Parathyroid adenoma (tissue), 2 donors: Measurements from ENCODE around the gene TRDN.

Source experiments
- H2AFZ ChIP-seq: fragments of 300-600 bp; sonication (generic); one replicate; pipeline ENCODE4 v1.7.0; 2017; ENCODE audit warnings: antibody characterized with exemption, mild to moderate bottlenecking
- H3K27ac ChIP-seq: fragments of 300-600 bp; sonication (generic); one replicate; pipeline ENCODE4 v1.7.0; 2017
- H3K27me3 ChIP-seq: fragments of 300-600 bp; sonication (generic); one replicate; pipeline ENCODE4 v1.7.0; 2017; ENCODE audit warnings: low read length; ENCODE audit not compliant: control insufficient read depth, insufficient read depth
- H3K36me3 ChIP-seq: fragments of 300-600 bp; sonication (generic); one replicate; pipeline ENCODE4 v1.7.0; 2017; ENCODE audit warnings: low read length; ENCODE audit not compliant: control insufficient read depth, insufficient read depth
- H3K4me1 ChIP-seq: fragments of 300-600 bp; sonication (generic); one replicate; pipeline ENCODE4 v1.7.0; 2017; ENCODE audit warnings: control low read depth
- H3K4me2 ChIP-seq: fragments of 300-600 bp; sonication (generic); one replicate; pipeline ENCODE4 v1.7.0; 2017; ENCODE audit warnings: low read length
- H3K4me3 ChIP-seq: fragments of 300-600 bp; sonication (generic); one replicate; pipeline ENCODE4 v1.7.0; 2017; ENCODE audit warnings: low read depth, low read length
- H3K79me2 ChIP-seq: fragments of 300-600 bp; sonication (generic); one replicate; pipeline ENCODE4 v1.7.0; 2017; ENCODE audit warnings: control low read depth
- H3K9ac ChIP-seq: fragments of 300-600 bp; sonication (generic); one replicate; pipeline ENCODE4 v1.7.0; 2017; ENCODE audit warnings: mild to moderate bottlenecking
- H3K9me3 ChIP-seq: fragments of 300-600 bp; sonication (generic); one replicate; pipeline ENCODE4 v1.7.0; 2017; ENCODE audit warnings: low read length; ENCODE audit not compliant: control insufficient read depth
- CTCF ChIP-seq: fragments of 300-600 bp; sonication (generic); IDR thresholded peaks from one replicate; pipeline ENCODE4 v1.7.0; 2017; ENCODE audit warnings: antibody characterized with exemption, mild to moderate bottlenecking
- donor health status: primary hyperparathyroidism.

Gene TRDN

GRCh38 chr6:123447315-123447937 is 189.3 kb downstream of the TRDN start:
- H3K36me3 ChIP-seq = no peaks in the 10 kb centered on the region
- no peaks in the 10 kb centered on the region for H3K9me3 ChIP-seq
- no peak overlapping the region for H3K4me3 ChIP-seq
- TF ChIP-seq CTCF = no peak
- no peak overlapping the region for H3K27ac ChIP-seq
- no peaks in the 10 kb centered on the region for H3K4me1 ChIP-seq
- no peak overlapping the region for H2AFZ ChIP-seq
- H3K79me2 ChIP-seq = no peaks in the 10 kb centered on the region
- H3K27me3 ChIP-seq = no peaks in the 10 kb centered on the region
- H3K9ac ChIP-seq = no peak overlapping the region
- H3K4me2 ChIP-seq = no peak overlapping the region

GRCh38 chr6:123439371-123439770 is 197.4 kb downstream of the TRDN start:
- no peak overlapping the region for H3K4me3 ChIP-seq
- no peak overlapping the region for H3K4me2 ChIP-seq
- TF ChIP-seq CTCF = no peak
- H3K4me1 ChIP-seq = no peaks in the 10 kb centered on the region
- H2AFZ ChIP-seq = peak overlapping the region; percentile 50
- no peaks in the 10 kb centered on the region for H3K27me3 ChIP-seq
- no peak overlapping the region for H3K9ac ChIP-seq
- no peaks in the 10 kb centered on the region for H3K9me3 ChIP-seq
- H3K27ac ChIP-seq = no peak overlapping the region
- no peaks in the 10 kb centered on the region for H3K36me3 ChIP-seq
- H3K79me2 ChIP-seq = no peaks in the 10 kb centered on the region

- no peaks in the 10 kb centered on the region for H3K4me1 ChIP-seq
- H2AFZ ChIP-seq = no peak overlapping the region
- TF ChIP-seq CTCF = no peak
- H3K79me2 ChIP-seq = no peaks in the 10 kb centered on the region
- no peak overlapping the region for H3K27ac ChIP-seq
- H3K4me3 ChIP-seq = no peak overlapping the region
- H3K4me2 ChIP-seq = no peak overlapping the region
- no peaks in the 10 kb centered on the region for H3K27me3 ChIP-seq
- no peak overlapping the region for H3K9ac ChIP-seq
- no peaks in the 10 kb centered on the region for H3K9me3 ChIP-seq
- no peaks in the 10 kb centered on the region for H3K36me3 ChIP-seq
These were observed 202.6 kb downstream of the TRDN start for GRCh38 chr6:123434186-123434585.

- H3K36me3 ChIP-seq = no peaks in the 10 kb centered on the region
- no peaks in the 10 kb centered on the region for H3K79me2 ChIP-seq
- H2AFZ ChIP-seq = no peak overlapping the region
- no peak overlapping the region for H3K27ac ChIP-seq
- no peaks in the 10 kb centered on the region for H3K4me1 ChIP-seq
- no peaks in the 10 kb centered on the region for H3K9me3 ChIP-seq
- no peak for TF ChIP-seq CTCF
- H3K4me2 ChIP-seq = no peak overlapping the region
- H3K4me3 ChIP-seq = no peak overlapping the region
- no peak overlapping the region for H3K9ac ChIP-seq
- H3K27me3 ChIP-seq = no peaks in the 10 kb centered on the region
These were observed 205.8 kb downstream of the TRDN start for GRCh38 chr6:123430970-123431369.

- Histone ChIP-seq H3K79me2 (no peaks in the 10 kb centered on the region), H3K4me1 (no peaks in the 10 kb centered on the region), H2AFZ (no peak overlapping the region), H3K9me3 (no peaks in the 10 kb centered on the region), H3K4me2 (no peak overlapping the region), H3K27me3 (no peaks in the 10 kb centered on the region), H3K27ac (no peak overlapping the region), H3K9ac (no peak overlapping the region), H3K4me3 (no peak overlapping the region), H3K36me3 (no peaks in the 10 kb centered on the region)
- TF ChIP-seq CTCF = no peak
These were observed 209.7 kb downstream of the TRDN start for GRCh38 chr6:123427008-123427407.
